Brain pericyte (primary cell): ENCODE data around the gene RBSN.

Experiments
- DNase-seq: peaks from one replicate; pipeline ENCODE4 v3.0.0-alpha.2; 2012; ENCODE audit warnings: low read depth, low spot score

Gene RBSN

GRCh38 chr3:15099364-15100098, 583 bp upstream of the RBSN start:
- no peak for DNase-seq

DNA sequence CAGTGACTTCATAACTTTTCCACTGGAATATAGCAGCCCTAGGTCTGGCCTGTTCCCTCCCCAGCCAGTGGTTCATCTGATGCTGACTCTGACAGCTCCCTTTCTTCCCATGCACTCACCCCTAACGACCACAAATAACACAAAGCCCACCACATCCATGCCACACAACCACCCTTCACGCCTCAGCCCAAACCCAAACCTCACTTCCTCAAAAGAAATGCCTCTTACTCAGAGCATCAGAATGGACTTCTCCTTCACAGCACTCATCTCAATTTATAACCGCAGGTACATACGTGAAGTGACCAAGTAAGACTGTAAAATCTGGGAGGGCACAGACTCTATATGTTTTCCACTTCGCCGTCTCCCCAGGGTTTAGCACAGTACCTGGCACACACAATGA, 1.1 kb downstream of the RBSN start:
- no peak for DNase-seq

DNA sequence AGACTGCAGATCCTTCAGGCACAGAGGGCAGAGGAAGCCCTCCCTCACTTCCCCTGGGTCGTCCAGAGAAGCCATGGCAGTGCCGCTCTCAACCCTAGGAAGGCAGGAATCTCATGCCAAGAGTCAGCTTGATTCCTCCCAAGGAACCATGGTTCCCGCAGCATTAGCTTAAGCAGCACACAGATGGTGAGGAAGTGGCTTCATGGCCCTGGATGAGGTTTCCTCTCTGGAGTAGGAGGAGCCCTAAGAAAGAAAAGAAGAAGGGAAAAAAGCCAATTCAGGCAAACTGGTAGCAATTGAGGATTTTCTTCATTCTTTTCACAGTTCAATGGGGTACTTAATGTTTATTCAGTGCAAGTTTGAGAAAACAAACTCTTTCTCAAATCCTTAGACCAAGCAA, 2.9 kb downstream of the RBSN start:
- no peak for DNase-seq

- no peak for DNase-seq
These were observed 4.6 kb downstream of the RBSN start for GRCh38 chr3:15094187-15094875.

- no peak for DNase-seq
These were observed 6.3 kb downstream of the RBSN start for GRCh38 chr3:15092686-15093085.

DNA sequence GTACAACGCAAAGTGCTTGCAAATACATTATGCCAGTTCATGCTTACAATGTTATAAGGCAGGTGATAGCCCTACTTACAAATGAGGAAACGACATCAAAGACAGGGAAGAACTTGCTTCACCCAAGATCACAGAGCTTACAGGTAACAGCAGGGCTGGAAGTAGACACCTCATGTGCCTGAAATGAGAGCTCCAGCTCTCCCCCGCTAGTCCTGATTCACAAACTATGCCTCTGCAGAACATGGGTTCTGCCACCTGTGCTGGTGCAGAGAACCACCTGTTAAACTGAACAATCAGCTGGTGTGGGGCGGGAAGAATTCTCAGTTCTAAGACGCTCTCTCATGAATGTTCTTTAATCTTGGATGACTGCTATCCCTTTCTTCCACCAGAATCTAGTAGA, 7.4 kb downstream of the RBSN start:
- no peak for DNase-seq

DNA sequence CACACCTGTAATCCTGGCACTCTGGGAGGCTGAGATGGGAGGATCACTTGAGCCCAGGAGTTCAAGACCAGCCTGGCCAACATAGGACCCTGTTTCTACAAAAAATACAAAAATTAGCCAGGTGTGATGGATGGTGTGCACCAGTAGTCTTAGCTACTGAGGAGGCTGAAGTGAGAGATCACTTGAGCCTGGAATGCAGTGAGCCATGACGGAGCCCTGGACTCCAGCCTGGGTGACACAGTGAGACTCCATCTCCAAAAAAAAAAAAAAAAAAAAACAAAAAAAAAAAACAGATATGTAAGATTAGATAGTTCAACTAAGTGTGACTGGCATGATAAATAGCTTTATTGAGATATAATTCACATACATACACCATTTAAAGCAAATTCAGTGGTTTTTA, 9.7 kb downstream of the RBSN start:
- DNase-seq, result no peak

DNA sequence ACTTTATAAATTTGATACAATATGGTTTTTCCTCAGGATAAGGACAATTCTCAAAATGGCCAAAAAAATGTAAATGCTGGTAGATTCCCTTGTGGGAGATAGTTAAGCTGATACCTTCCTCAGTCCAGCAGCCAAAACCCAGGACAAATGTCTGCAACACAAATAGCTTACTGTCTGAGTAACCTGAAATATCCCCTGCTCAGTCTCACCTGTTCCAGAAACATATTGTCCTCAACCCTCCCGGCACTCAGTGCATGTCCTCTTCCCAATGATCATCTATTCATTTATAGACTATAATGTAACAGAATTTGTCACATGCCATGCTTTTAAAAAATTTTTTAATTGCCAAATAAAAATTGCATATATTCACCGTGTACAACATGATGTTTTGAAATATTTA, 12.2 kb downstream of the RBSN start:
- DNase-seq, result no peak

- no peak for DNase-seq
These were observed 12.7 kb downstream of the RBSN start for GRCh38 chr3:15086263-15086662.

GRCh38 chr3:15083252-15083651, 15.7 kb downstream of the RBSN start:
- no peak for DNase-seq

DNA sequence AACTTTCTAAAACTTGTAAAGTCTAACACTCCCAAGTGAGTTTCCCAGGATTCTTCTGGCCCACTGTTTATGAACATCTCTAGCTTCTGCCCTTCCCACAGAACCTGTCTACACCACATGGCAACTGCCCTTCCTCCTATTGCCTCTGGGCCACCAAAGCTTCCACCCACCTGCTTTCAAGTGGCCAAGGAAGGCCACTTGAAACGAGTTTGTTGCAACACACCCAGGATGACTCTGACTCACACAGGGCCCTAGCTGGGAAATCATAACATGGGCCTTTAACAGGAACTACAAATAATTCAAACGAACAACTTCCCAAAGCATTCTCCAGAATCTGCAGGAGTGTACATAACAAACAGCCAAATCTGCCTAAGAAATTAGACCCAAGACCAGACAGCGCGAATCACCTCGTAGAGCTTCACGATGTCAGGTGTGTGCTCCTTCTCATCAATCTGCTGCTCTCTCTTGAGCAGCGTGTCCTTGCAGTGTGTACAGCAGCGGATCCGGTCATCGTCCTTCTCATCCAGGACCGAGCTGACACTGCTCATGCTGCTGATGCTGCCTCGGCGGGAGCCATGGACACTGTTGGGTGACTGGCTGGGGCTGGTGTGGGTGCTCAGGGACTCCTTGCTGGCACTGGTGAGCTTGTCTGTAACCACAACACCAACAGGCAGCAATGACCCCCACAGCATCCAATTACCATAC, 16.8 kb downstream of the RBSN start:
- no peak for DNase-seq

- no peak for DNase-seq
These were observed 19.9 kb downstream of the RBSN start for GRCh38 chr3:15079091-15079490.

DNA sequence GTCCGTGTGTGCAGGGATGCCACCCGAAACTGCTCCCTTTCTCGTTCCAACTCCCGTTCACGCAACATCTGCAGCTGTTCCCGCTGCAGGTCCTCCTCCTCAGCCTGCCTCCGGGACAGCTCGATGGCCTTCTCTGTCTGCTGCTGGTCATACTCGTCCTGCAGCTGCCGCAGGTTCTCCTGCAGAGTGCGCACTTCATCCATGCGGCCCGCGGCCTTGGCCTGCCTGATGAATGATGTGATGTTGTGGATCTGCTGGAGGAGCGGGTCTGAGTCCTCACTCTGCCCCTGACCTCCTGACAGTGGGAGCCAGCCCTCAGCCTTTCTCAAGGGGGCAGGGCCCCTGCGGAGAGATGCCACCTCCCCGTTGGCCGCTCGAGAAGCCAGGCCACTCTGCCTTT, 24.4 kb downstream of the RBSN start:
- no peak for DNase-seq

GRCh38 chr3:15071699-15072098, 27.2 kb downstream of the RBSN start:
- DNase-seq, result no peak

- DNase-seq, result no peak
These were observed 29.5 kb downstream of the RBSN start for GRCh38 chr3:15069441-15069840.

DNA sequence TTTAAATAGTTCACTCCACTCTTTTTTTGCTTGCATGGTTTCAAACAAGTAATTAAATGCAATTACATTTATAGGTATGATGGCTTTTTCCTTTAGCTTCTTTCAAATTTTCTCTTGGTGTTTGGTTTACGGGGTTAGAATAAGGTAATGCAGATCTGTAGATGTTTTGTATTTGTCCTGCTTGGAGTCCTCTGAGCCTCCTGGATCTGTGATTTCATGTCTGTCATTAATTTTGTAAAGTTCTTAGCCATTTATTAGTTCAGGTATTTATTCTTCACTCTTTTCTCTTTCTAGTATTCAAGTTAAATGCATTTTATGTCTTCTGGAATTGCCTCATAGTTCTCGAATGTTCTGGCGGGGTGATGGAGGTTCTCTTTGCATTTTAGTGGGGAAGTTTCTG, 32.5 kb downstream of the RBSN start:
- no peak for DNase-seq

GRCh38 chr3:15065550-15066007, 33.4 kb downstream of the RBSN start:
- no peak for DNase-seq

- DNase-seq, result peak; percentile 53
These were observed 34.0 kb downstream of the RBSN start, which contains the start of gene MRPS25 for GRCh38 chr3:15064835-15065549. MRPS25 (minus strand) TSS chr3:15065315; CDS start chr3:15065194, 121 bp downstream.

GRCh38 chr3:15064299-15064834, 34.6 kb downstream of the RBSN start:
- no peak for DNase-seq

DNA sequence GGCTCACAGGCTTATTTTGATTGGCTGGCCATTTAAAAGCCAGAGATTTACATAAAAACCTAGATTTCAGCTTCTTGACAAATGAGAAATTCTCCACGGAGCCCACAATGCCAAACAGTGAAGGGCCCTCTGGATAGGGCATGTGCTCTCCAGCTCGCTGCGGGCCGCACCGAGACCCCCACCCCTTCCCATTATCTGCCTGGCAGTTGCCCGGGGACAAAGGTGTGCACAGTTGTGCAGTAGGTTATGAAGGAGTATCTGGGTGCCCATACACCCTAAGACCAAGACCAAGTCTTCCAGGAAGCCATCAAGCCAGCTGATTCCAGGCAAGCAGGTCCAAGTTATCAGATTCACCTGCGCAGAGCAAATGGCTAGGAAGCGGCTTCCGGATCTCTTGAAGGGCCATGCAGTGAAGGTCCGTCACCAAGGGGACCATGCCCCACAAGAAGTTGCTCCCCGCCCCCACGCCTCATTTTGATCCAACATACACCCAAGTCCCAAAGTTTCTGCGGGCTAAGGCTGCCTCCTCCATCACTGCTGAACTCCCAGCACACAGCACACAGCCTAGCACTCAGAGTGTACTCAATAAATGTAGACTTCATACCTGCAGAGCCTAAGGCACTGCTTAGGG, 35.2 kb downstream of the RBSN start:
- DNase-seq, result no peak

GRCh38 chr3:15063238-15063637, 35.7 kb downstream of the RBSN start:
- DNase-seq, result no peak
